ENCODE results near the gene CCDC51. TPM values are rescaled to one million over a fixed set of nuclear protein-coding genes. Genes with fewer than 3 reads are reported as not detected.
A peak's percentile ranks its signal among the peaks of the same experiment; 100 is the strongest.

CCDC51 gene
- total RNA-seq, 1 experiment from 2014 or later: 11.0 TPM

GRCh38 chr3:48434591-48435222, 5.2 kb downstream of the CCDC51 start:
- DNase-seq (ENCODE audit: low read depth): no peak

GRCh38 chr3:48433472-48434118, 6.3 kb downstream of the CCDC51 start:
- no peak for DNase-seq (ENCODE audit: low read depth)

- DNase-seq (ENCODE audit: low read depth): no peak
Measured at GRCh38 chr3:48432411-48433371, 7.2 kb downstream of the CCDC51 start.

- no peak for DNase-seq (ENCODE audit: low read depth)
Measured at GRCh38 chr3:48431224-48432029, 8.5 kb downstream of the CCDC51 start.

- no peak for DNase-seq (ENCODE audit: low read depth)
Measured at GRCh38 chr3:48430708-48431101, 9.2 kb downstream of the CCDC51 start.

- DNase-seq (ENCODE audit: low read depth): peak; percentile 64
Measured at GRCh38 chr3:48429960-48430707, 9.8 kb downstream of the CCDC51 start, which contains the start of gene PLXNB1. Gene PLXNB1, minus strand, starts transcription at chr3:48430086. Its CDS starts 5,475 bp downstream, at chr3:48424611.

GRCh38 chr3:48429317-48429959, 10.5 kb downstream of the CCDC51 start:
- peak; percentile 43 for DNase-seq (ENCODE audit: low read depth)

DNA sequence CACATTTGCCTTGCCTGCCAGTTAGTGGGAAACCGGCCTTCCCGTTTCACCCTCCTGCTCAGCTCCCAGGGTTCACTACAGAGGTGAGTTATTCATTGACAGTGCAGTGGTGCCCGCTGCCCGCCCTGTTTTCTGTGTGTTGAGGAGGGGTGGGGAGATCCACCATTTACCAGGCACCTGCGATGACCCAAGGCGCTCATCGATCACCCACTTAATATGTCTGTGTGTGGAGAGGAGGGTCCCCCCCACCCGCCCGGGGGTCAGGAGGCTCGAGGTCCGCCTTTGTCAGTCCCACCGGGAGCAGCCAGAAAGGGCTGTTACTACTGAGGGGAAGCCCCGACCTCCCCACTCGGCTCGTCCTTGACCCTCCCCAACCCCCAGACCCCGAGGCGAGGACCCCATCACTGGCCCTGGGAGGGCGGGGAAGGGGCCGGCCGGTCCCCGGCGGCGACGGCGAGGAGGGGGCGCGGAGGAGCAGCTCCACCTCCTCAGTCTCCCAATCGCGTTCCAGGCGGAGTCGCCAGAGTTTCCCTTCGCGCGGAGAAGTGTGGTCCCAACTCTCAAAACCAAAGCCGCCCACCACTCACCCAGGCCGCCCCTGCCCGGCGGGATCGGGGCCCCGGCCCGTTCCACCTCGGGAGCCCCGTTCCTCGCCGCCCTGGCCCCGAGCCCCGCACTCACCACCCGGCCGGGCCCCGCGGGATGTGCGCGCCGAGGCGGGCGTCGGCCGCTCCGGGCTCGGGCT, 11.2 kb downstream of the CCDC51 start:
- DNase-seq (ENCODE audit: low read depth): no peak

DNA sequence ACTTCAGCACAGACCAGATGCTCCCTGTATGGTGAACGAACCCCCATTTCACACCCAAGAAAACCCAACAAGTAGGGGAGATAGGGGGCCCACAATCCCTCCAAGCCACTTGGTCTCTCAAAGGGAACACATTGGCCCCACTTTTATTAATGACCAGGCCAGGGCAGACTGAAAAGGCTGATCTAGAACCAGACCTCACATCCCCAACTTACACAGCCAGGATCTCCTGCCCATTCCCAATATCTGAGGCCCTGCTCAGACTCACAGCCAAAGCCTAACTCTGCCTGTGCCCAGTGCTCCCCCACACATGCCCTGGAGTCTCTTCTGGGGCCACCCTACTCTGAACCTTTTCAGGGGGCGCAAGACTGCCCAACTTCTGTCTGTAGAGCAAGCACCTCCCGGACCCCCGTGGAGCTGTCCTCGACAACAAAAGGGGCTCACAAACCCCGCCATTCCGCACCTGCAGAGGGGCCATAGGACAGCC, 11.8 kb downstream of the CCDC51 start:
- DNase-seq (ENCODE audit: low read depth): no peak

GRCh38 chr3:48427630-48427962, 12.3 kb downstream of the CCDC51 start:
- no peak for DNase-seq (ENCODE audit: low read depth)

DNA sequence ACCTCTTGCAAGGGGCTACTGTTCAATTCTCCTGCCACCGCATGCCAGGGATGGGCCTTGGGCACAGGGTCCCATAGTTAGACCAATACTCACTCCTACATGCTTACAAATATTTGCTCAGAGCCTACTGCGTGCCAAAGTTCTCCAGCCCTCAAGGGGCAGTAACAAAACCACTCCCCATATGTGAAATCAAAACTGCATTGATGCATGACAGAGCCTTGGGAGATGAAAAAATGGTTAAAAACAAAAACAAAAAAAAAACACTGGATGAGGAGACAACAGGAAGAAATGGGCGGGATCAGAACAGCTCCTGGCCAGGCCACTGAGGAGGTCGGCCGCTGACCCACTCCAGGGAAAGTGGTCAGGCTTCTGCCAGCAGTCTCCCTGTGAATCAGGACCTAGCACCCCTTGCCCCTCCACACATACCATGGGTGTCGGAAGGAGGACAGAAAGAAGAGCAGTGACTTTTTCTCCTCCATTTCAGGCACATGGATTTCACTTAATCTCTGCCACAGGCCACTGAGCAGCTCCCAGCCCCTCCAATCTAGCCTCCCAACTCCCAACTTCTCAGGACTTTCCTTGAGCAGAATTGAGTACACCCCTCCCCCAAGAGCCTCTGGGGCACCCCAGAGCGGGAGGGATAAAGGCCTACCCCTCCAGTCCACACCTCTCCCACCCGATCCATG, 12.8 kb downstream of the CCDC51 start:
- DNase-seq (ENCODE audit: low read depth): no peak

GRCh38 chr3:48426401-48426909, 13.5 kb downstream of the CCDC51 start:
- DNase-seq (ENCODE audit: low read depth): no peak

DNA sequence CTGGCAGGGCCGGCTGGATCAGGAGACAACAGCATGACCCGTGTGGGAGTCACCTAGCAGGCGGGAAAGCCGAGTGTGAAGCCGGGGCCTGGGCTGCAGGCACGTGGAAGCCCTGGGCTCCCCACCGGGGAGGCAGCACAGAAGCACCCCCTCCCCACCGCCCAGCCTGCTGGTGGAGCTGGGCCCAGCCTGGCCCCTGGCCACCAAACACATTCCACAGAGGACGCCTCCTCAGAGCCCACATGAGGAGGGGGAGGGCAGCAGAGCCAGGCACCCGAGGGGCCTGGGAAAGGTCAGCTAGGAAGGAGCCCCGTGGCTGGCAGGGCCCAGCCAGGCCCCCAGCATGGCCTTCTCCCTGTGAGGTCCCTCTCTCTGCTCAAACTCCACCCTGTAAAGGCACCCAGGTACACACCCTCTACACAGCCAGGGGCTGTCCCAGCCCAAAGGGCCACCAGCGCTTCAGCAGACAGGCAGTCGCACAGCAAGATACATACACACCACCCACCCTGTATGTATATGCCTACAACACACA, 14.6 kb downstream of the CCDC51 start:
- DNase-seq (ENCODE audit: low read depth): no peak

DNA sequence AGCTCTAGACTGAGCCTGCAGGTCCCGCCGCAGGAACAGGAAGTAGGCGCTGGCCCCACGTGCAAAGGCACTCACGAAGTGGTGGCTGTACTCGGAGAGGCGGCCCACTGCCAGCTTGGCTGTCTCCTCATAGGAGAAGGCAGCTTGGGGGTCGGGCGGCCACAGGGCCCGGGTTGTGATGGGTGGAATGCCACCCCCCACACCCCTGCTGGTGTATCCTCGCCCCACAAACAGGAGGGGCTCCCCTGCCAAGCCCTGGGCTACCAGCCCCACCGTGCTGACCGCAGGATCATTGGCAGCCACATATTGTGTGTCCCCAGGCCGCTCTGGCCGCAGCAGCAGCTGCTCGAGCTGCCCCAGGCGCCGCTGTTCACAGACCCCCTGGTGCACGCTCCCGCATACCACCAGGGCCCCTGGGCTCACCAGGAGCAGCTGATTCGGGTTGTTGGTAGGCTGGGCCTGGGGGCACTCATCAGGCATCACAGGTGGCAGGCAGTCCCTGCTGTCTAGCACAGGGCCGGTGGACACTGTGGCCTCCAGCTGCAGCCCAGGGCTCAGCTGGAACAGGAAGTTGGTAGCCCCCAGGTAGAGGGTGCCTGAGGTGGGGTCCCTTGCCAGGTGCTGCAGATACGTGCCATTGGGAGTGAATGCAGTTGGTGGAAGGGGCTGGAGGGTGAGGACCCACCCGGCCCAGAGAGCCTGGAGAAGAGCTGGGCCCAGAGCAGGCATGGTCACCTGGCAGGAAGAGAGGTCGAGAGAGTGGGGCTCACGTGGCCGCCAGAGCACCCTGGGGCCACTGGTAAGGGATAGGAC, 15.8 kb downstream of the CCDC51 start:
- no peak for DNase-seq (ENCODE audit: low read depth)

DNA sequence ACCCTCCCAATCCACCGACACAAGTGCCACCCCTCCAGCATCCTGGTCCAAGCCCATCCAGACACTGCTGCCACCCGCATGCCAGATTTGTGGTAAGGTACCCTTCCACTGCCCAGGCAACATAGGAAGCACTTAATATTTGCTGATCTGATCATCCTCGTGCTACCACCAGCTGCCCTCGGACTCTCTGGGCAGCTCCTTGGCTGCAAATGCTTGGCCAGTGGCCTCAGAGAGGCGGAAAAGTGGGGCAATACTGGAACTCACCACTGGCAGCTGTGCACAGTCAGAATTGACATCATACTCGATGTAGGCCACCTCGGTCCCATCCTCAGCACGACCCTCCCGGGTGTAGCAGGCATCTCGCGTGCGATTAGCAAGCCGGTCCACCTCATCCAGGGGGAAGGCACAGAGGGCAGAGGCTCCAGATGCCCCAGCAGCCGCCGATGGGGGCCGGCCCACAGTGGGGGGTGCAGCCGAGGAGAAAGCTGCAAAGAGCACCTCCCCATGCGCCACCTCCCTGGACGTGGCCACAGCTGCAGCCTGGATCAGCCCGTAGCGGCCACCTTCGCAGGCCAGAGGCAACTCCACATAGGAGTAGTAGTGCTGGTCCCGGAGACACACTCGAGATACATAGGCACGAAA, 16.6 kb downstream of the CCDC51 start:
- DNase-seq (ENCODE audit: low read depth): no peak

- no peak for DNase-seq (ENCODE audit: low read depth)
Measured at GRCh38 chr3:48422681-48423080, 17.2 kb downstream of the CCDC51 start.

DNA sequence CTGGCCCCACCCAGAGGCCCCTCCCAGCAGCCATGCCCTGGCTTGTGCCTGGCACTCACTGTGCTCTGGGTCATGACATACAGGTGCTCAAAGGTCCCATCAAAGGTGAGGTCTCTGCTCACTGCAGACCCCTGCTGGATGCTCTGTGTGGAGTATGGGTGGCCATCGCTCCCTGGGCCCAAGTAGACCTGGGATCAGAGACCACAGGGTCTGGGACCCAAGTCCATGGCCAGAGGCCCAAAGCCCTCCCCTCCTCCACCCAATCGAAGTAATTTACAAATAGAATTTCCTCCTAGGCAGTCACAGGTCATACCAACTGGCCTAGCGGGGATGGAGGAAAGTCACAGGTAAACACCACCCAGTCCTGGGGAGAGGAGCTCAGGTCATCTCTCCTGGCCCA, 17.6 kb downstream of the CCDC51 start:
- no peak for DNase-seq (ENCODE audit: low read depth)

Measured in M059J (cell line).